Epidermal melanocyte (primary cell): ENCODE results near the gene CHIC1.
A peak's percentile ranks its signal among the peaks of the same experiment; 100 is the strongest.
"Not testable (repeated sequence)": the region's sequence is repeated elsewhere in the genome, so short reads cannot be mapped to it uniquely, and the experiment has no call there.

Source experiments
- DNase-seq: peaks from one replicate; pipeline ENCODE4 v3.0.0; 2011; ENCODE audit warnings: low spot score; ENCODE audit not compliant: insufficient read length

Gene CHIC1

DNA sequence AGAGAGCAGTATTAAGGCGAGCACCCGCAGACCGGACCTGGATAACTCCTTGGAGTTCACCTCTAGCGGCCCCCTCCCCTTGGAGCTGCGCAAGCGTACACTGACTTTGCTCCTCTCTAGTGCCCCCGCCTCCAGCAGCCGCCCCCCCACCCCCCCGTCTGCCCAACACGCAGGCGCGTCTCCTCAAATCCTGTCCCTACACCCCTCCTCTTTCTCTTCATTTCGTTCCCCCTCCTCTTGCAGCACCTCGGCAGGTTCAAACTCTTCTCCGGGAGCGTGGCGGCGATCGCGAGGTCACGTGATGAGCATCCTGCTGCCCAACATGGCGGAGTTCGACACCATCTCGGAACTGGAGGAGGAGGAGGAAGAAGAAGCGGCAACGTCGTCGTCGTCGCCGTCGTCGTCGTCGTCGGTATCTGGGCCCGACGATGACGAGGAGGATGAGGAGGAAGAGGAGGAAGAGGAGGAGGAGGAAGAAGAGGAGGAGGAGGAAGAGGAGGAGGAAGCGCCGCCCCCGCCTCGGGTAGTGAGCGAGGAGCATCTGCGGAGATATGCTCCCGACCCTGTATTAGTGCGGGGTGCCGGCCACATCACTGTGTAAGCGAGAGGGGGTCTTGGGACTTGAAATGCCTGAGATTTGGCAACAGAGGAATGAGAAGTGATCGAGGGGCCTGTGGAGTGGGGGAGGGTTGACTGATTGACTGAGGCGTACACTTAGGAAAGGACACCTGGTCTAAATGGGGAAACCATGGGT is at the start of gene CHIC1:
TSS of gene CHIC1 (plus strand) at position 214 of the 754 bp plus-strand sequence. CDS start at position 302, 88 bp downstream.
- peak; percentile 18 for DNase-seq

DNA sequence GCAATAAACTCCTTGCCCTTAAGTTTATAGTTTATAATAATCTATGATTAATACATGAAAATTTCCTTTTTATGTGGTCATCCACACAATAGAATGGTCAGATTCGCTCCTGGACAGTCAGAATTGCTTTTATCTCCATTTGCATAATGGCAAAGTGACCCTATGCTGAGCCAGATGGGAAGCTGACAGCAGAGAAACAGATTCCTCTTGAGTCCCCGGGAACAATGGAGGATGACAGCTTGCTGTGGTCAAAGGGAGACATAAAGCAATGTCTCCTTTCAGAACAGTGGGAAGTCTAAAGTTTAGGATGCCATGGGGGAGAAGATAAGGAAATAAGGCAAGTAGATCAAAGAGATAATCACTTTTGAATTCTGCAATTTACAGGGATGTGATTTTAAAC is 40.2 kb upstream of the CHIC1 start:
- not testable (repeated sequence) for DNase-seq

DNA sequence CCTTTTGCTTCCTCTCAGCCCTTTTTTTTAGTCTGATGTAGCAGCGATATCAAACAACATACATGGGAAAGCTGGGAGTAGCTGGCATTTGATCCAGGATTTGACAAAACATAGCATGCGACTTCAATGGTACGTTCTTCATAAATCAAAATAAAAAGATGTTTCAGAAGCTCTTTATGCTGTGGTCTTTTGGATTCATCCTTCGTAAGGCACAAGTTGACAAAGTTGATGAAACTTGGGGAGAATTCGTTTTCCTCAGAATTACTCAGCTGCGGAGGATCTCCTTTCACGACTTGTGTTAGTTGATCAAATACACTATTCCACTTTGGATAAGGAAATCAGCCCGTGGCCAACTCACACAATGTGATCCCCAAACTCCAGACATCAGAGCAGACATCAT is 38.1 kb upstream of the CHIC1 start:
- DNase-seq = no peak

DNA sequence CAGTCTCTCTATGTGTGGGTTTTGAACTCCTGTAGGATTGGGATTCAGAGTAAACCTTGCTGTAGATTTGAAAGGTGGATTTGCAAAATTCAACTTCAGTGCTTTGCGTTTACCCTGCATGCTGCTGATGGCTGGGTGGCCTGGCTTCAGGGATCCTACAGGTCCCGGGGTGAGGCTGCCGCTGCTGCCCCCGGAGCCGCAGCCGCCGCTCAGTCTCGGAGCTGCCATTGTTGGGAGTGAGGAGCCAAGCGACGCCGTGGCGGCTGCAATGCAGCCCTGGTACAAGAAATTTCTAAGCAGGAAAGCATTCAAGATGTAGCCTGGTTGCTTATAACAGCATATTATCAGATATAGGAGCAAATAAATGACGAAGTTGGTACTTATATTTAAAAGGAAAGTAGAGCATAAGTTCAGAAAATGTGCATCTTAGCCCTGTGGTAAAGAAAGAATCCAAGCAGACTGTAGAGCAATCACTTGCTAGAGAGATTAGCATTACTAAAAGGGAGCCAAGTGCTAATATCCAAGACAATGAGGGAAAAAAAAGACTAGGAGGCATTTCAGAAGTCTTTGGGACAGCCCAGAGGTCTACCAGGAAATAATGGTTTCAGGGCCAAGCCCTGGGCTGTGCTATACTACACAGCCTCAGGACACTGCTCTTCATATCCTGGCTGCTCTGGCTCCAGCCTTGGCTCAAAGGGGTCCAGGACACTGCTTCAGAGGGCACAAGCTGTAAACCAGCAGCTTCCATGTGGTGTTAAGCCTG is 36.9 kb upstream of the CHIC1 start:
- DNase-seq = no peak

DNA sequence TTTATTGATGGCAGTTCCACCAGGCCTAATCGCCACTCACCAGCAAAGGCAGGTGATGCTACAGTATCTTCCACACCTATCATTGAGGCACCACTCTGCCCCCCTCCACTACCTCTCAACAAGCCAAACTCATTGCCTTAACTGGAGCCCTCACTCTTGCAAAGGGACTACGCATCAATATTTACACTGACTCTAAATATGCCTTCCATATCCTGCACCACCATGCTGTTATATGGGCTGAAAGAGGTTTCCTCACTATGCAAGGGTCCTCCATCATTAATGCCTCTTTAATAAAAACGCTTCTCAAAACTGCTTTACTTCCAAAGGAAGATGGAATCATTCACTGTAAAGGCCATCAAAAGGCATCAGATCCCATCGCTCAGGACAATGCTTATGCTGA is 31.3 kb upstream of the CHIC1 start:
- DNase-seq = not testable (repeated sequence)

DNA sequence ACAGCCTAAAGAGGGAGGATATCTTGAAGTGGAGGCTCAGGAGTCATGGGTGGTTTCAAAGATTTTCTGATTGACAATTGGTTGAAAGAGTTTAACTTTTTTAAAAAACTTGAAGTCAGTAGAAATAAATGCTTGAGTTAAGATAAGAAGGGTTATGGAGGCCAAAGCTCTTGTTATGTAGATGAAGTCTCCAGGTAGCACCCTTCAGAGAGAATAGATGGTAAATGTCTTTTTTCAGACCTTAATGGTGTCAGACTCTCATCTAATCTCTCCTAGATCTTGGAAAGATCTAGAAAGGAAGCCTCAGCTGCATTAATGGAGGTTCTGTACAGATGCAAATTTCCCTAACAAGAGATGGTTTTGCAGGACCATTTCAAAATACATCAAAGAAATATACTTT is 6.8 kb upstream of the CHIC1 start:
- no peak for DNase-seq

DNA sequence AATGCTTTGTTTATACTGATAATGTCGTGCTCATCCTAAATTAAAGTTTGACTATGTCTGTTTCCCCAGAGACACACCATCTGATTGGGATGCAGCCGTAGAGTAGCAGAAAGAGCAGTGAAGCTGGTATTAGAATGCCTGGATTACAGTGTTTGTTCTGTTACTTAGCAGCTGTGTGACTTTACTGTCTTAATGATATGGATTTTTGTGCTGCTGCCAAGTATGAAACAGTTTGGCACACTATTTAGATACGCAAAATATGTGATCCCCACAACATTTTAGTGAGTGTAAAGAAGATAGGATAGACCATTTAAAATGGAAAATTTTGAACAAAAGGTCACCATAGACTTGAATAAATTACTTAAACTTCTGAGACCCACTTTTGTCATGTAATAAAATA is 1.2 kb upstream of the CHIC1 start:
- no peak for DNase-seq

DNA sequence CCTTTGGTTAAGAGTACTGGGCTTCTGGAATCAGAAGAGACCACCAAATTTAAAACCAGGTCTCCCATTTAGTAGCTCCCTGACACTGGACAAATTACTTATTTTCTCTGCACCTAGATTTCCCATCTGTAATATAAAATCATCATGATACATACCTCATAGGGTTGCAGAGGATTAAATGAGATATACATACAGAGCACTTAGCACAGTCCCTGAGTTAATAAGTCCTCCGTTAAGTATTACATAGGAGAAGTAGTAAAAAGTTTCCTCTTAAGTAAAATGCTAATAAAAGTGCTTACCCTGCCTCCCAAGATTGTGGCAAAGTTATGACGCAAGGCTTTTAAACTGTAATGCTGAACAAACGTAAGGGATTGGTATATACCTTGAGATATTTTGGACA is 539 bp upstream of the CHIC1 start:
- DNase-seq = no peak

DNA sequence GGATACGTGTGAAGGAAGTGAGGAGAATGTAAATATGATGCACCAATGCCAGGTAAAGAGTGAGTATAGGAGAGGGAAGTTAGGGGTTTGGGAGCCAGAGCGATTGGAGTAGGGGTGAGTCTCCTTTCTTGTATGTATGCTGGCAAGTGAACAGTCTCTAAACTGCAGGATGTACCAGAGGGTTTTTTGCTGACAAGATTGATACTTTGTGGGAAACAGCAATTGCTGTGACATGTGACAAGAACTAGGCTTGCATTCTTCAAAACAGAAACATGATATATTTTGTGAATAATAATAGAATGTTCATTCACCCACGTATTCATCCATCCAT is 706 bp downstream of the CHIC1 start:
- DNase-seq = no peak

DNA sequence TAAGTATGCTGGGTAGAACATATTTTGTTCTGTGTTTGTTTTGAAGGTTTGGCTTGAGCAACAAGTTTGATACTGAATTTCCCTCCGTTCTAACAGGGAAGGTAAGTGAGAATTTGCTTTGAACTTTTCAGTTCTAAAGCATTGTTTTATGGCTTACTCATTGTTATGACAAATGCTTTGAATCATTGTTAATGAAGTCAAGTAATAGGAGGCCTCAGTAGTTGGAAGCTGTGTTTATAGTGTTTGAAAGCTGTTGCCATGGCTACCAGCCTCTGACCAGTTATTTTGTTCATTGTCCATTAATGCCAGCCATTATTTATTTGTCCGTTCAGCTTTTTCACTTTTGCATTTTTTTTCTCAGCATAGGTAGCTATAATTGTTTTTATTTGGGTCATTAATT is 14.4 kb downstream of the CHIC1 start:
- no peak for DNase-seq

DNA sequence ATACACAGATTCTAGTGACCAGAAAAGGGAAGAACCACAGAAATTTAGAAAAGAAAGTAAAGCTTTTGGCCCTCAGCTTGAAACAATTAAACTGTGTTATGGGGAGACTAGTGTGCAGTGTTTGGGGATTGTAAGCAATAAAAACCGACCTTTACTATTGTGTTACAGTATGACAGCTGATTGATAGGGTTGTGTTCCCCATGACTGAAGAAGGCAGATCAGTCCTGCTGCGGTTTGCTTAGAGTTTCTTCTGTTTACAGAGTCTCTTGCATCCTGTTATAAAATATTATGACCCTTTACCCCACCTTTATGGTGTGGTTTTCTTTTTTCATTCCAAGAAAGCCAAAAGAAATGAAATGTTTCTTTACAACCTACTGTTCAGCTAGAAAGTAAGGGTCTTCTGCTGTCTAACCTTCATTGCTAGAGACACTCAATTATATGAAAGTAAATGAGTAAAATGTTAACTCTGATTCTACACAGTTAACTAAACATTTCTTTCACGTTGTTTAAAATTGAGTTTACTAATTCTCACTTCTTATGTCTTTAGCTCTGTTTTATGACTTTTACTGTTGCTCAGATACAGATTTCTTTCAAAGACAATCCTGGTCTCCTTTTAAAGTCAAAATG is 18.1 kb downstream of the CHIC1 start:
- no peak for DNase-seq

DNA sequence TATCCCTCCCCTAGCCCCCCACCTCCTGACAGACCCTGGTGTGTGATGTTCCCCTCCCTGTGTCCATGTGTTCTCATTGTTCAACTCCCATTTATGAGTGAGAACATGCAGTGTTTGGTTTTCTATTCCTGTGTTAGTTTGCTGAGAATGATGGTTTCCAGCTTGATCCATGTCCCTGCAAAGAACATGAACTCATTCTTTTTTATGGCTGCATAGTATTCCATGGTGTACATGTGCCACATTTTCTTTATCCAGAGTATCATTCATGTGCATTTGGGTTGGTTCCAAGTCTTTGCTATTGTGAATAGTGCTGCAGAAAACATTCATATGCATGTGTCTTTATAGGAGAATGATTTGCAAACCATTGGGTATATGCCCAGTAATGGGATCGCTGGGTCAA is 34.8 kb downstream of the CHIC1 start:
- not testable (repeated sequence) for DNase-seq

DNA sequence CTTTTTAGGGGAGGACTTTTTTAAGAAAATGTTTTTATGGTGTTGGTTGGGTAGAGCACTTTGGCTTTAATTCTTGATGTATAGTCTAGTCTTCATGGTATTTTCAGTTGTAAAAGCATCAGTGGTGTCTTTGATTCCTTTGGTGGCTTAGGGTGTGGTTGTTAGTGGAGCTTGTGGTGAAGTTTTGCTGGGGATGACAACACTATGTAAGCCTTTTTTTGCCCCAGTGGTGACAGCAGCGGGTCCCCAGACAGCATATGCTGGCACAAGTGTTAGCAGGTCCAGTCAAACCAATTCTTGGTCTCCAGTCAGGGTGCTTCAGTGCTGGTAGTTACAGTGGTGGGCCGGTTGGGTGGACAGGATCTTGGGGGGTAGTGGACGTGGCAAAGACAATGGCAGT is 52.0 kb downstream of the CHIC1 start:
- DNase-seq = no peak

DNA sequence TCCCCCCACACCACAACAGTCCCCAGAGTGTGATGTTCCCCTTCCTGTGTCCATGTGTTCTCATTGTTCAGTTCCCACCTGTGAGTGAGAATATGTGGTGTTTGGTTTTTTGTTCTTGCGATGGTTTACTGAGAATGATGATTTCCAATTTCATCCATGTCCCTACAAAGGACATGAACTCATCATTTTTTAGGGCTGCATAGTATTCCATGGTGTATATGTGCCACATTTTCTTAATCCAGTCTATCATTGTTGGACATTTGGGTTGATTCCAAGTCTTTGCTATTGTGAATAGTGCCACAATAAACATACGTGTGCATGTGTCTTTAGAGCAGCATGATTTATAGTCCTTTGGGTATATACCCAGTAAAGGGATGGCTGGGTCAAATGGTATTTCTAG is 78.7 kb downstream of the CHIC1 start:
- not testable (repeated sequence) for DNase-seq

DNA sequence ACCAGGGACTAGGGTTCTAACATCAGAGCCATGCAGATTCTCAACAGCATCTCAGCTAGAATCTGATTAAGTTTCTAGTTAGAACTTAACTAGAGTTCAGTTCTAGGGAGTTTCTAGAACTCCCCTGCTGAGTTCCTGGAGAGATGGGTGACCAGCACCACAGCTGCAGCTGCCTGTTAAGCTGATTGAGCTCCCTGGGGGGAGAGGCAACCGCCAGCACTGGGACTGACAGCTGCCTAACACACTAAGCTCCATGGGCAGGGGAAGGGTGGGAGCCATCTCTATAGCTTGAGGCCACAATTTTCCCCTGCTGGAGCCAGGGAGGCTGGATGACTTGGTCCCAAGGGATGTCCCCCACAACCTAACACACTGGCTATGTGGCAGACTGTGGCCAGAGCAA is 84.2 kb downstream of the CHIC1 start:
- DNase-seq = no peak

DNA sequence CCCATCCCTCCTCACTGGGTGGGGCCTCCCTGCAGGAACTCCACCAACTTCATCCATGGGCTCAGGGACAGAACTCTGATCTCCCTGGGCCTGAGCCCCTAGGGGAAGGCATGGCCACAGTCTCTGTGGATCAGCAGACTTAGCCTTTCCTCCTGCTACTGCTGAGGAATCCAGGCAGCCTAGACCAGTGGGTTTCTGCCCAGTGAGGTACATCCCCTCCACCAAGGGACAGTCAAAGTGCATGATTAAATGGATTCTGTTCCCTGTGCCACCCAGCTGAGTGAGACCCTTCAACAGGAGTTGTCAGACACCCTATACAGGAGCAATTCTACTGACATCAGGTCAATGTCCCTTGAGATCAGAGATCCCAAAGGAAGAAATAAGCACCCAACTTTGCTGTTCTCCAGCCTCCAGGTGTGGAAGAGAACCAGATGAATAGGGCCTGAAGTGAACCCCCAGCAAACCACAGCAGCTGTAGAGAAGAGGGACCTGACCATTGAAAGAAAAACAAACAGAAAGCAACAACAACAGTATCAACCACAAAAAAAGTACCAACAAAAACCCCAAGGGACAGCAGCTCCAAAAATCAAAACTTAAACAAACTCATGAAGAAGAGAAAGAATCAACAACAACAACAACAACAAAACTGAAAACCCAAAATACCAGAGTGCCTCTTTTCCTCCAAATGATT is 84.8 kb downstream of the CHIC1 start:
- no peak for DNase-seq

DNA sequence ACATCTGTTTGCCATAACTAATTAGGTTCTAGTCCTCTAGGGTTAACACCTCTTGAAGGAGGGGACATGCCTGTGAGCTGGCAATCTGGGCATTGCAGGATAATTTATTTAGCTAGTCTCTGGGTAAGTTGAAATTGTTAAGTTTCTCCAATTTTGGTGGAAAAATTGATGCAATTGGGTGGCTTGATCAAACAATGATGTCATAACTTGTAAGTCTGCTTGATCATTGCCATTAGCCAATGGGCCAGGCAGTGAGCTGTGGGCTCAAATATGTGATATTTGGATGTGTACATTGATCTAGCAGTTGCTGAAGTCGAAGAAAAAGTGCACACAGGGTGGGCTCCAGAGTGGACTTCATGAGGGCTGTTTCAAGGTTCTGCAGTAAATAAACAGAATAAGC is 98.3 kb downstream of the CHIC1 start:
- DNase-seq = not testable (repeated sequence)

DNA sequence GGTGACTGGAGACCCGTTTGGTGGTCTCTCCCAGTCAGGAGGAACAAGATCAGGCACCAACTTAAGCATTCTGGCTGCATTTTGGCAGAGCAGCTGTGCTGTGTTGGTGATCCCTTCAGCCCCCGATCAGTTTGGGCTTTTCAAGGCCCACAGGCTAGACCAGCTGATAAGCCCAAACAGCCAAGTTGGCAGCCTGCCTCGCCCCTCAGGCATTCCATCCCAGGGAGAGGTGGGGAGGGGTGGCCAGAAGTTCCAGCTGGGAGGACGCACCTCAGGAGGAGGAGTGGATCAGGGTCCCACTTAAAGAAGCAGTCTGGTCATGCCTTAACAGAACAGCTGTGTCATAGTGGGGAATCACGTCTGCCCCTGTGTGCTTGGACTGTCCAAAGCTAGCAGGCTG is 105.8 kb downstream of the CHIC1 start:
- no peak for DNase-seq

DNA sequence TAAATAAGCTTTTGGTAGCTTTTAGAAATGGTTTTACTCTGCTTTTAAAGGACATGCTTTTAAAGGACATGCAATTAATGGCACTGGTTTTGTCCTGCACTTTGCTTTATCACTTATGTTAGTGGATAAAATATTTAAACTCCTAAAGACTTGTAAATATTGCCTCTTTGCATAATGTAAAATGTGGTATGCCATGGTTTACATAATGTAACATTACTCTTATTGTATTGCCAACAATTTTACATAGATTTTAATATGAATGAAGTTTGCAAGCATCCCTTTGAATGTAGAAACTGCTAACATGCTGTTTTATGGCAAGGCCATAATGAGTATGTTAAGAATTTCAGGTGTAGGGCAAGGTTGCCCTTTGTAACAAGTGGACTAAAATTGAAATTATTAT is 118.4 kb downstream of the CHIC1 start:
- DNase-seq = no peak

DNA sequence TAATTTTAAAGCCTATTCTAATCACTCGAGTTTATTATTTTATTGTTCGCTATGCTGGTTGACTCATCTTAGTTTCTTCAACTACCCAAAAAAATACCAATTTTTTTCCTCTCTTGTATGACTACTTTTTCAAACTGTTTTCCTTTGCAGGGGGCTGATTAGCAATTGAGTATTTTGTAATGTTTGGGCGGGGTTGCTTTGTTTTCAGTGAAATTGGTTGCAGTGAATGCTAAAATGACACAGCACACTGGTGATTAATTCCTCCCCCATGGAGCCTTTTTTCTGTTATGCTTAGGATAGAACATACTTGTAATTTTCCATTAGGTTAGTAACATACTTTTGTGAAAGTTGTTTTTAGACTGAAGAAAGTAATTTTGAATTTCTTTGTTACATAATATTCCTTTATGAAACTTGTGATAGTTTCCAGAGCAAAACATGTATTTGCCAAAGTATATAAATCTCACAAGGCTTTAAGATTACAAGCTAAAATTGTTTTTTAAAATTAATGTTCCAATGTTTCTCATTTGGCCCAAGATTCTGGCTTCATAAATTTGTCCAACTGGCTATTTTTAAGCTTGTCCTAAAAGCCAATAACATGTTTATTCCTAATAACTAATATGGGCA is 120.4 kb downstream of the CHIC1 start:
- DNase-seq = no peak

DNA sequence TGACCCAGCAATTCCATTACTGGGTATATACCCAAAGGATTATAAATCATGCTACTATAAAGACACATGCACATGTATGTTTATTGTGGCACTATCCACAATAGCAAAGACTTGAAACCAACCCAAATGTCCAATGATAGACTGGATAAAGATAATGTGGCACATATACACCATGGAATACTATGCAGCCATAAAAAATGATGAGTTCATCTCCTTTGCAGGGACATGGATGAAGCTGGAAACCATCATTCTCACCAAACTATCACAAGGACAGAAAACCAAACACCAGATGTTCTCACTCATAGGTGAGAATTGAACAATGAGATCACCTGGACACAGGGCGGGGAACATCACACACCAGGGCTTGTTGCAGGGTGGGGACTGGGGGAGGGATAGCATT is 144.0 kb downstream of the CHIC1 start:
- DNase-seq = not testable (repeated sequence)

DNA sequence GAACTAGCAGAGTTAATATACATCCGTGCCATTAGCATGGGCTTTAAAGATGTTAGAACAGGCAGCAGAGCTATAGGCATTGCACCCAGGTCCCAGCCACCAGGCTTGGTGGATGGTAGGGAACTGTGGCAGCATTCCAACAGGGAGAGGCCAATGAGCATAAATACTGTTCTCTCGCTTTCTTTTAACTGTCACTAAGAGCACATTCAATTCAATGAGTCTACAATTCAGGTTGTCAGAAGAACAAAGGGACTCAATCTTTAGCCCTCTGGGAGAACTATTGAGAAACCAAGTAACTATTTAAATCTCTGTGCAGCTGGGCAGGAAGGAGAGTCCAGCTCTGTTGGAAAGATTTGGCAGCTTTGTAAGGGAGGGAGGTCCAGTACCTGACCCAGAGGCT is 165.6 kb downstream of the CHIC1 start:
- no peak for DNase-seq
